ENCODE measurements around the gene CUL5. TPM values are rescaled to one million over a fixed set of nuclear protein-coding genes. Genes with fewer than 3 reads are reported as not detected.
"Not testable (repeated sequence)": the region's sequence is repeated elsewhere in the genome, so short reads cannot be mapped to it uniquely, and the experiment has no call there.

The CUL5 gene
- polyA plus RNA-seq, 1 experiment, result 26.0 TPM

GRCh38 chr11:108019870-108020540, 11.3 kb downstream of the CUL5 start:
- Histone ChIP-seq H3K27me3 (ENCODE audit: control insufficient read depth, insufficient read depth, low read length) (no peaks in the 10 kb centered on the region), H3K27ac (ENCODE audit: low read depth, low read length) (no peak overlapping the region), H3K9me3 (ENCODE audit: control insufficient read depth, insufficient read depth, low read length) (no peaks in the 10 kb centered on the region), H3K4me3 (ENCODE audit: low read depth, low read length) (no peak overlapping the region)
- CTCF ChIA-PET, result interaction anchor here (1.8 kb wide), 1 partner anchor 11 kb away, joined by 14 read pairs; the partner anchor contains the start of gene CUL5
- DNase-seq (ENCODE audit: low read depth, low spot score), result no peak
- POLR2A ChIA-PET, result interaction anchor here (0.6 kb wide), 1 partner anchor 16 kb away, joined by 4 read pairs; no protein-coding TSS in a partner anchor
- no peak for TF ChIP-seq CTCF (IDR thresholded peaks at IDR 0.05; ENCODE audit: low read depth, low read length)

GRCh38 chr11:108025387-108026080, 16.8 kb downstream of the CUL5 start:
- Histone ChIP-seq H3K4me3 (ENCODE audit: low read depth, low read length) (no peak overlapping the region), H3K27ac (ENCODE audit: low read depth, low read length) (no peak overlapping the region), H3K9me3 (ENCODE audit: control insufficient read depth, insufficient read depth, low read length) (no peaks in the 10 kb centered on the region), H3K27me3 (ENCODE audit: control insufficient read depth, insufficient read depth, low read length) (no peaks in the 10 kb centered on the region)
- POLR2A ChIA-PET, result no interaction called here
- TF ChIP-seq CTCF (IDR thresholded peaks at IDR 0.05; ENCODE audit: low read depth, low read length), result peak; percentile 53
- CTCF ChIA-PET, result interaction anchor here (1.0 to 1.7 kb wide), 5 partner anchors 9 to 21 kb away, joined by 3 to 5 read pairs (median 3); no protein-coding TSS in a partner anchor
- no peak for DNase-seq (ENCODE audit: low read depth, low spot score)

GRCh38 chr11:108027057-108027456, 18.4 kb downstream of the CUL5 start:
- Histone ChIP-seq H3K9me3 (ENCODE audit: control insufficient read depth, insufficient read depth, low read length) (no peaks in the 10 kb centered on the region), H3K27me3 (ENCODE audit: control insufficient read depth, insufficient read depth, low read length) (no peaks in the 10 kb centered on the region), H3K27ac (ENCODE audit: low read depth, low read length) (no peak overlapping the region), H3K4me3 (ENCODE audit: low read depth, low read length) (no peak overlapping the region)
- ChIA-PET POLR2A (interaction anchor here (0.6 kb wide), 1 partner anchor 10 kb away, joined by 3 read pairs; no protein-coding TSS in a partner anchor), CTCF (no interaction called here)
- no peak for TF ChIP-seq CTCF (IDR thresholded peaks at IDR 0.05; ENCODE audit: low read depth, low read length)
- no peak for DNase-seq (ENCODE audit: low read depth, low spot score)

GRCh38 chr11:108028822-108029441, 20.2 kb downstream of the CUL5 start:
- H3K27ac ChIP-seq (ENCODE audit: low read depth, low read length); H3K9me3 ChIP-seq (ENCODE audit: control insufficient read depth, insufficient read depth, low read length); CTCF ChIA-PET; DNase-seq (ENCODE audit: low read depth, low spot score); H3K27me3 ChIP-seq (ENCODE audit: control insufficient read depth, insufficient read depth, low read length); H3K4me3 ChIP-seq (ENCODE audit: low read depth, low read length); POLR2A ChIA-PET: not testable (repeated sequence)

- H3K4me3 ChIP-seq (ENCODE audit: low read depth, low read length); H3K9me3 ChIP-seq (ENCODE audit: control insufficient read depth, insufficient read depth, low read length); DNase-seq (ENCODE audit: low read depth, low spot score); H3K27me3 ChIP-seq (ENCODE audit: control insufficient read depth, insufficient read depth, low read length); CTCF ChIA-PET; POLR2A ChIA-PET; H3K27ac ChIP-seq (ENCODE audit: low read depth, low read length): not testable (repeated sequence)
These were observed 22.9 kb downstream of the CUL5 start for GRCh38 chr11:108031604-108032003.

Data from AG04450 (cell line).